Skeletal muscle tissue (tissue), 4 donors: ENCODE results near the gene ZNF135. TPM values are rescaled to one million over a fixed set of nuclear protein-coding genes. Genes with fewer than 3 reads are reported as not detected.

Experiments
- H3K27ac ChIP-seq: one replicate; pipeline ENCODE4 v1.7.0; 2013; ENCODE audit warnings: mild to moderate bottlenecking, low read depth, low read length, inconsistent platforms
- H3K27me3 ChIP-seq, 3 donors: one replicate each; pipeline ENCODE4 v1.7.0; 2013; ENCODE audit warnings: low read length in 3 of 3; ENCODE audit not compliant: control insufficient read depth in 3 of 3, insufficient read depth in 3 of 3
- H3K36me3 ChIP-seq, 3 donors: one replicate each; pipeline ENCODE4 v1.7.0; 2013; ENCODE audit warnings: low read length in 3 of 3; ENCODE audit not compliant: control insufficient read depth in 3 of 3, insufficient read depth in 3 of 3
- H3K4me1 ChIP-seq, 3 donors: one replicate each; pipeline ENCODE4 v1.7.0; 2013; ENCODE audit warnings: low read length in 3 of 3, mild to moderate bottlenecking in 3 of 3; ENCODE audit not compliant: control insufficient read depth in 3 of 3, insufficient read depth in 3 of 3
- H3K4me3 ChIP-seq, 3 donors: one replicate each; pipeline ENCODE4 v1.7.0; 2013; ENCODE audit warnings: low read length in 3 of 3
- H3K9ac ChIP-seq, 3 donors: one replicate each; pipeline ENCODE4 v1.7.0; 2013; ENCODE audit warnings: low read length in 3 of 3, mild to moderate bottlenecking in 3 of 3, moderate library complexity in 2 of 3, low read depth in 1 of 3
- H3K9me3 ChIP-seq, 3 donors: one replicate each; pipeline ENCODE4 v1.7.0; 2013; ENCODE audit warnings: low read length in 3 of 3; ENCODE audit not compliant: control insufficient read depth in 3 of 3
- total RNA-seq: library from RNA; depleted of rRNA; stranded (reverse); fragments of >200 nt; gene quantifications from one replicate; pipeline ENCODE4 v1.2.3, GENCODE V29; 2014
- donor health status: Osteomylitis.

Gene ZNF135
- total RNA-seq, 1 donor from 2014 or later: 10.4 TPM

DNA sequence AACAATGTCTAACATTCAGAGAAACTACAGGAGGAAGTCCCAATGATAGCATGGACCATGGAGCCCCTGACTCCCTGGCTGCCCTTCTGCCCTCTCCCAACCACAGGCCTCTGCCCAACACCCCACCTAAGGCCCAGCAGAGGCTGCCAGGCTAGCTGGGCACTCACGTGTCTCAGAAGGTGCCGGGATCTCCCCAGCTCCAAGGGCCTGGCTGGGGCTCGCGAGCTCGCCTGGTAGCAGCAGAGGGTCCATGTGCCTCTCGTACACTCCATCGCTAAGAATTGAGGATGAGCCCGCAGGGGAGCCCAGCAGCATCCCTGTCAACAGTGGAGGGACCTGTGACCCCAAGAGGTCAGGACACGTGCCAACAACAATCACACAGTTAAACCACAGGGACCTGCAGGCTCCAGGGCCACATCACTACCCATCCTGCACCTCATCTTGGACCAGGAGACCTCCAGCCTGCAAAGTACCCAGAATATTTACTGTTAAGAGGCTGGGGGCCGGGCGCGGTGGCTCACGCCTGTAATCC, 29.5 kb downstream of the ZNF135 start:
- peaks cover 31 to 40% (median 40%) of the 10 kb centered on the region in 3 donors for H3K36me3 ChIP-seq
- no peaks in the 10 kb centered on the region for H3K27me3 ChIP-seq
- H3K9me3 ChIP-seq: peaks cover 1 to 34% (median 30%) of the 10 kb centered on the region in 3 donors
- no peak overlapping the region for H3K4me3 ChIP-seq
- H3K4me1 ChIP-seq: no peaks in the 10 kb centered on the region
- H3K9ac ChIP-seq: no peak overlapping the region
- H3K27ac ChIP-seq: no peak overlapping the region

- Histone ChIP-seq H3K36me3 (peaks cover 19 to 30% (median 28%) of the 10 kb centered on the region in 3 donors), H3K27ac (no peak overlapping the region), H3K4me3 (no peak overlapping the region), H3K27me3 (no peaks in the 10 kb centered on the region), H3K4me1 (no peaks in the 10 kb centered on the region), H3K9ac (no peak overlapping the region), H3K9me3 (peaks cover under 1 to 30% (median 27%) of the 10 kb centered on the region in 3 donors)
These were observed 30.8 kb downstream of the ZNF135 start for GRCh38 chr19:58089846-58090245.

DNA sequence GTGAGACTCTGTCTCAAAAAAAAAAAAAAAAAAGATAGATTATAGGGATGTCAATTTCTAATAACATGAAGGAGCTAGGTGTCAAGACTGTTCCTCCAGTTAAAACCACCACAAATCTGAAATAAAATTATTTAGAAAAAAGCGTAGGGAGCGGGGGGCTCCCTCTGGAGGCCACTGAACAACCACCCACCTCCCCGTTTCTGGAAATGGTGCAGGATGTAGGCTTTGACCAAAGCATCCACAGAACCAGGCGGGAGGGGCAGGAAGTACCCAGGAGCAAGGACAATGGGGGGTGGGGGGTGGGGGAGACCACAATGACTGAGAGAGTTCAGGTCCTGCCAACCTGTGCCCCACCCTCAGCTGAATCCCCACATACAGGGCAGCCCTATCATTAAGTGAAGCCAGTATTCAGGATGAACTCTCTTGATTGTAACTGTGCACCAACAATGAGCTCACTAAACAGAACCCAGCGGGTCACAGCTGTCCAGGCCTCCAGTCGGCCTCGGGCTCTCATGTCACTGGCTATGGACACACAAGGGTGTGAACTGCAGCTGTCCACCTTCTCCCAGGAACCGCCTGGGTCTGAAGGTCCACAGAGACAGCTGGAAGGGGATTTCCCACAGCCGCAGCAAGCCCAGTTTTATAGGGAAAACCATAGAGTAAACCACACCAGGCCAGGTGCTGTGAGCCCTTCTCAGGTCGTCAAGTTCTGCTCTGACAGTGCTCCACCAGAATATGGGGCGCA, 32.3 kb downstream of the ZNF135 start:
- no peak overlapping the region for H3K9ac ChIP-seq
- H3K4me1 ChIP-seq: no peaks in the 10 kb centered on the region
- H3K36me3 ChIP-seq: peaks cover 7 to 19% (median 17%) of the 10 kb centered on the region in 3 donors
- H3K9me3 ChIP-seq: peaks cover 3 to 34% (median 30%) of the 10 kb centered on the region in 3 donors
- H3K4me3 ChIP-seq: no peak overlapping the region
- no peak overlapping the region for H3K27ac ChIP-seq
- no peaks in the 10 kb centered on the region for H3K27me3 ChIP-seq

DNA sequence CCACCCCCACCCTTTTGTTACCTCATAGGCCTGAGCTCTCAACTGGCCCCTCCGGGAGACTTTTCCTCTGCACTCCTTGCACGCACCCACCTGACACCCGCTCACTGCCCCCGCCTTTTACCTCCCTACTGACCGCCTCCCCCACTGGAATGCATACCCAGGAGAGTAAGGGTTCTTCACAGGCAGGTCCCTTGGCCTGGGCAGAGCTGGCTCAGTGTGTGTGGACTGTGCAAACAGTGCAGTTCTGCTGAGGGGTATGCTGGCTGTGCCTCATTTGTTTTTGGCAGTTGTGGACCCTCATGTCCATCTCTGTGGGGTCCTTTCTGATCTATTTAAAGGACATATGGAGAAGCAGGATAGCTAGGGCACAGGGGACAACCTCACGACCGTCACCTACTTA, 34.0 kb downstream of the ZNF135 start:
- H3K4me3 ChIP-seq: peak overlapping the region in 1 of 3 donors; percentile 14
- H3K27me3 ChIP-seq: no peaks in the 10 kb centered on the region
- H3K27ac ChIP-seq: no peak overlapping the region
- H3K4me1 ChIP-seq: peaks cover 7 to 8% (median 8%) of the 10 kb centered on the region in 3 donors
- peaks cover 4 to 14% (median 11%) of the 10 kb centered on the region in 3 donors for H3K36me3 ChIP-seq
- H3K9me3 ChIP-seq: peaks cover 3 to 30% (median 27%) of the 10 kb centered on the region in 3 donors
- no peak overlapping the region for H3K9ac ChIP-seq

DNA sequence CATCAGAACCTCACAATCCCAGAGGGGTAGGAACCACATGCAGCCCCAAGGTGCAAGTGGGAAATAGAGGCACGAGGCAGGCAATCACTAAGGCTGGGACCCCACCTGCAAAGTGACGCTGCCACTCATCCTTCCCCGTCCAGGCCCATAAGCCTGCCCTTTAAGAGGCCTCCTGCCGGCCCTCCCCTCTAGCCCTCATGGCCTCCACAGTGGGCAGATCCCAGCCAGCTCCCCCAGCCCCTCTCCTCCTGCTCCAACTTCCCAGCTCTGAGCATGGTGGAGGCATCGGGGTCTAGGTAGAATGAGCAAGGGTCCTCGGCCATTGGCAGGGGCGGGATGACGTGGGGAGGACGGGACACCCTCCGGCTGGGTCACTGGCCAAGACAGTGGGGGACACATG, 36.2 kb downstream of the ZNF135 start:
- peaks cover 7 to 13% (median 12%) of the 10 kb centered on the region in 3 donors for H3K4me1 ChIP-seq
- H3K27ac ChIP-seq: no peak overlapping the region
- H3K4me3 ChIP-seq: no peak overlapping the region
- peaks cover 3 to 10% (median 5%) of the 10 kb centered on the region in 3 donors for H3K36me3 ChIP-seq
- H3K9me3 ChIP-seq: peaks cover 3 to 23% (median 19%) of the 10 kb centered on the region in 3 donors
- H3K27me3 ChIP-seq: no peaks in the 10 kb centered on the region
- H3K9ac ChIP-seq: no peak overlapping the region

- Histone ChIP-seq H3K27me3 (no peaks in the 10 kb centered on the region), H3K9me3 (peaks cover 3 to 24% (median 17%) of the 10 kb centered on the region in 3 donors), H3K4me3 (peak overlapping the region; percentile 63 to 98 (median 81)), H3K4me1 (peaks cover 7 to 13% (median 12%) of the 10 kb centered on the region in 3 donors), H3K36me3 (peaks cover 3 to 10% (median 5%) of the 10 kb centered on the region in 3 donors), H3K9ac (peak overlapping the region in 1 of 3 donors; percentile 33), H3K27ac (no peak overlapping the region)
These were observed 37.8 kb downstream of the ZNF135 start for GRCh38 chr19:58096884-58097283.

DNA sequence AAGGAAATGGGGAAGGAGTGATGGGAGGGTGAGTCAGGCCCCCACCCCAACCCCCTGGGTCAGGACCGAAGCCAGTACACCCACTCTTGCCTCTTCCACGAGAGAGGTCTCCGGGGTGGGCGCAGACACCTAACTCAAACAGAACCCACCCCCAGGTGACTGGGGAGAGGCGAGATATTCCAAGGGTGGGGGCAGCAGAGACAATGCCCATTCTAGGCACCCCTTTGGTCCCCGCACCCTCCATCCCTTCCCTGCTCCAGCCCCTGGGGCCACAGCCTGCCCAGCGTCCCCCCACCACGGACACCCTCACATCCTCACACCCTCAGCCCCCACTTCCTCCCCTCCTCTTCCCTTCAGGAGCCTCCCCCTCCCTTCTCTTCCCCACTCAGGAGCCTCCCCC, 38.3 kb downstream of the ZNF135 start:
- no peak overlapping the region for H3K27ac ChIP-seq
- H3K36me3 ChIP-seq: peaks cover 3 to 10% (median 5%) of the 10 kb centered on the region in 3 donors
- peak overlapping the region; percentile 63 to 98 (median 81) for H3K4me3 ChIP-seq
- peaks cover 3 to 25% (median 17%) of the 10 kb centered on the region in 3 donors for H3K9me3 ChIP-seq
- peak overlapping the region in 1 of 3 donors; percentile 33 for H3K9ac ChIP-seq
- H3K4me1 ChIP-seq: peaks cover 7 to 13% (median 12%) of the 10 kb centered on the region in 3 donors
- H3K27me3 ChIP-seq: no peaks in the 10 kb centered on the region

- peak within 1 kb of the TSS; percentile 93 to 97 (median 97) for H3K9ac ChIP-seq
- peaks cover 4 to 26% (median 16%) of the 10 kb centered on the region in 3 donors for H3K9me3 ChIP-seq
- peaks cover 3 to 10% (median 5%) of the 10 kb centered on the region in 3 donors for H3K36me3 ChIP-seq
- H3K4me1 ChIP-seq: peaks cover 7 to 13% (median 12%) of the 10 kb centered on the region in 3 donors
- H3K27ac ChIP-seq: peak within 1 kb of the TSS; percentile 97
- no peaks in the 10 kb centered on the region for H3K27me3 ChIP-seq
- peak within 1 kb of the TSS; percentile 85 to 98 (median 90) for H3K4me3 ChIP-seq
These were observed 38.9 kb downstream of the ZNF135 start, which contains the start of gene ZSCAN18 for GRCh38 chr19:58097781-58098681. Gene ZSCAN18, minus strand, starts transcription at chr19:58098231. Its CDS starts 7,964 bp downstream, at chr19:58090267.

- peak overlapping the region; percentile 85 to 98 (median 90) for H3K4me3 ChIP-seq
- peak overlapping the region; percentile 97 for H3K27ac ChIP-seq
- H3K9ac ChIP-seq: peak overlapping the region; percentile 92 to 97 (median 93)
- H3K4me1 ChIP-seq: peaks cover 7 to 13% (median 12%) of the 10 kb centered on the region in 3 donors
- H3K9me3 ChIP-seq: peaks cover 9 to 24% (median 10%) of the 10 kb centered on the region in 3 donors
- peaks cover 3 to 10% (median 5%) of the 10 kb centered on the region in 3 donors for H3K36me3 ChIP-seq
- no peaks in the 10 kb centered on the region for H3K27me3 ChIP-seq
These were observed 39.6 kb downstream of the ZNF135 start for GRCh38 chr19:58098682-58098998.
